IPS DF 4.7 (cell line): ENCODE data around the gene KRTAP4-8.
"Not testable (repeated sequence)": the region's sequence is repeated elsewhere in the genome, so short reads cannot be mapped to it uniquely, and the experiment has no call there.

Experiments
- DNase-seq: peaks from one replicate; pipeline ENCODE4 v3.0.0-alpha.2; 2013; ENCODE audit warnings: low spot score; ENCODE audit errors: extremely low read depth

KRTAP4-8 gene

GRCh38 chr17:41098042-41098441, at the start of gene KRTAP4-8:
KRTAP4-8 (minus strand) TSS chr17:41098142; CDS start chr17:41098084, 58 bp downstream.
- no peak for DNase-seq

- DNase-seq, result no peak
Observed at GRCh38 chr17:41145261-41145660, 47.3 kb upstream of the KRTAP4-8 start.

- no peak for DNase-seq
Observed at GRCh38 chr17:41144846-41145245, 46.9 kb upstream of the KRTAP4-8 start.

- no peak for DNase-seq
Observed at GRCh38 chr17:41141361-41141760, 43.4 kb upstream of the KRTAP4-8 start.

- no peak for DNase-seq
Observed at GRCh38 chr17:41140360-41141131, 42.6 kb upstream of the KRTAP4-8 start, which contains the start of gene KRTAP4-6. KRTAP4-6 (minus strand) TSS chr17:41140544; CDS start chr17:41140487, 57 bp downstream.

GRCh38 chr17:41139865-41140264, 41.9 kb upstream of the KRTAP4-8 start:
- not testable (repeated sequence) for DNase-seq

GRCh38 chr17:41133880-41134735, 36.2 kb upstream of the KRTAP4-8 start:
- DNase-seq, result no peak

- no peak for DNase-seq
Observed at GRCh38 chr17:41131979-41132378, 34.0 kb upstream of the KRTAP4-8 start.

GRCh38 chr17:41127371-41127770, 29.4 kb upstream of the KRTAP4-8 start:
- DNase-seq, result no peak

- no peak for DNase-seq
Observed at GRCh38 chr17:41126412-41126811, 28.5 kb upstream of the KRTAP4-8 start.

- no peak for DNase-seq
Observed at GRCh38 chr17:41125064-41125463, 27.1 kb upstream of the KRTAP4-8 start.

- not testable (repeated sequence) for DNase-seq
Observed at GRCh38 chr17:41123991-41124371, 26.0 kb upstream of the KRTAP4-8 start, which contains the start of gene KRTAP4-12. KRTAP4-12 (minus strand) TSS chr17:41124182; CDS start chr17:41124122, 60 bp downstream.

GRCh38 chr17:41123292-41123990, 25.5 kb upstream of the KRTAP4-8 start:
- DNase-seq, result not testable (repeated sequence)

GRCh38 chr17:41121742-41122141, 23.8 kb upstream of the KRTAP4-8 start:
- no peak for DNase-seq

GRCh38 chr17:41119696-41120690, 22.1 kb upstream of the KRTAP4-8 start:
- DNase-seq, result not testable (repeated sequence)

GRCh38 chr17:41118721-41119120, 20.8 kb upstream of the KRTAP4-8 start:
- DNase-seq, result no peak

GRCh38 chr17:41117846-41118386, 20.0 kb upstream of the KRTAP4-8 start, which contains the start of gene KRTAP4-11:
KRTAP4-11 (minus strand) TSS chr17:41118373; CDS start chr17:41118315, 58 bp downstream.
- not testable (repeated sequence) for DNase-seq

- no peak for DNase-seq
Observed at GRCh38 chr17:41116297-41116696, 18.4 kb upstream of the KRTAP4-8 start.

GRCh38 chr17:41111151-41111885, 13.4 kb upstream of the KRTAP4-8 start:
- DNase-seq, result no peak
